ENCODE results near the gene SPIN1.

Gene SPIN1

DNA sequence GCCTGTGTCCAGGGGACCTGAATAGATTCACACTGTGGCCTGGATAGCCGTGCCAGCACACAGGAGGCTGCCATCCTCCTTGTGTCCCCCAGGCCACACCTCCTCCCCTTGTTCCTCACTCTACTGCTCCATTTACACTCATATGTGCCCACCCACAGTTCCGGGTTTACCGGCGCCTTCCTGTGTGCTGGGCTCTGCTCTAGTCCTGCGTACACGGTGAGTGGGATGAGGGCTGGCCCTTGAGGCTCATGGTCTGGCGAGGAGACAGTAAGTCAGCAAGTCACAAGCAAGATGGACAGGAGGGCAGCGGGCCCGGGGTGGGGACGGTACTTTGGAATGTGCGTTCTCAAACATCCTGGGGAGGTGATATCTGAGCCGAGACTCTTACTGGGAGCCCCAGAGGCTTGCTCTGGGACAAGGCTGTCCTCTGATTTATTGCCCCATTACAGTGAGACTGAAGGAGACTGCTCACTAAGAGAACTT, 114.3 kb downstream of the SPIN1 start:
- no peak for DNase-seq

DNA sequence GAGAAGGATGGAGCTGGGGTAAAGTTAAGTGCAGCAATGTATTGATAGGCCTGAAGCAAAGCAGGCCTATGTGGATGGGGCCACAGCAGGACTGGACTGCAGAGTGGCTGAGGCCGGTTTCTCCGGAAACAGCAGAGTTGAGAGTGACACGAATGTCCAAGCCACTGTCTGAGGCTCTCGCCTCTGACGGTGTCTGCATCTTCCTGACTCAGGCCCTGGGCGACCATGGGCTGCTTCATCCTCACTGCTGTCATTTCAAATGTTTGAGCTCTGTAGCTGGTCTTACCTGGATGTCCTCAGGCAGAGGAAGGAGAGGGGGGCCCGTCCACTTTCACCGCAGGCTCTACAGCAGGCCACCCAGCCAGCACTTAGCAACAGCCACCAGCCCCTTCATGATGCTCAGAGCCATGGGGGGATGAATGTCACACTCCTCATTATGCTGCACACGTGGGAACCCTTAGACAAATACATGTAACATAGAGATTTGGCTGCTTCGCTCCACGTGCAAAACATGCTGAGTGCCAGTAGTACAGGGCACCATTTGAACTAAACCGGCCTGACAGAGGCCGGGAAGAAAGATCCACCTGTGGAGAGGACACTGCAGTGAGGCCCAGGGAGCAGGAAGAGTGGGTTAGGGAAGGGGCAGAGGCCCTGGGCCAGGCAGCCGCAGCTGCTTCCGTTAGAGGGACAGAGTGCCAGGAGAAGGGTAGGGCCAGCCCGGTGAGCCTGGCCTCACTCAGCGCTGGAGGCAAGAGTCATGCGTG, 115.0 kb downstream of the SPIN1 start:
- no peak for DNase-seq

DNA sequence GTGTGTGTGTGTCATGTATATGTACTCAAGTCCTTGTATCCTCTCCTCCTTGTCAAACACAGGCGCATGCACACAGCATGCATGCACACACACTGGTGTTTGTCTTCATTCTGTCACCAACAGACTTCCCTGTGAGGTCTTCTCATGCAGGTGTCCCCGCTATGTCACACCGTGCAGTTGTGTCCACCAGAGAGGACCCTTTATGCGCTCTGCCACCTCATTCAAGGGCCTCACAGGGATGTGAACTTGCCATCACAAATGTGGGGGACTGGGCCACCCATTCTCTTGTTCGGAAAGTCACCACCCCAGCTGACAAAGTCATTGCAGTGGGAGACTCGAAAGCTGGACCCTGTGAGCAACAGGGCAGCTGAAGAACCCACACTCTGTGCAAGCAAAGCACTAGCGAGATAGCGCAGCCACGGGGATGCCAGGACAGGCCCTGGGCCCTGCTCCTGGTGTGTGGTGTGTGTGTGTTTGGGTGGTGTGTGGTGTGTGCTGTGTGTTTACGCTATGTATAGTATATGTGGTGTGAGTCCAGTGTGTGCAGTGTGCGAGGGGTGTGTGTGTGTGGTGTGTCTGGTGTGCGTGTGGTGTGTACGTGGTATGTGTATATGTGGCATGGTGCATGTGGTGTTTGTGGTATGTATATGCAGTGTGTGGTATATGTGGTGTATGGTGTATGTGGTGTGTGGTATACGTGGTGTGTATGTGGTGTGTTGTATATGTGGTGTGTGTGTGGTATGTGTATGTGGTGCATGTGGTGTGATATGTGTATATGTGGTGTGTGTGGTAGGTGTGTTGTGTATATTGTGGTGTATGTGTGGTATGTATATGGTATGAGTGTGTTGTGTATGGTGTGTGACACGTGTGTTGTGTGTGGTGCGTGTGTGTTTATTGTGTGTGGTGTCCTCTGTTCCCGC, 115.9 kb downstream of the SPIN1 start:
- no peak for DNase-seq

DNA sequence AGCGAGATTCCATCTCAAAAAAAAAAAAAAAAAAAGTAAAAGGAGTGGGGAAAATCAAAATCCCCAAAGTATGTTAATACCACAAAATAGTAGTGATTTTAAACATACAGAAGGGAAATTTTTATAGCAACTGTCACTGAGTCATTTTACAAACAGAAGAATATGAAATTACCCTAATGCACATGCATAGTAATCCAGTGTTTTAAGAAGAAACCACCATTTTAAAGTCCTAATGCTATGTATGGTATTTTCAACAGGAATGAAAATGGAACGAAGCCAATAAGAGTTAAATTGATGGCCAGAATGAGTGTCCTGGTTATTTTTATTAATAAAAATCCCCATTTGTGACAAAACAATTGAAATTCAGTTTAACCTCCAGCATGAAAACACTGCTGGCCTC, 120.1 kb downstream of the SPIN1 start:
- no peak for DNase-seq

DNA sequence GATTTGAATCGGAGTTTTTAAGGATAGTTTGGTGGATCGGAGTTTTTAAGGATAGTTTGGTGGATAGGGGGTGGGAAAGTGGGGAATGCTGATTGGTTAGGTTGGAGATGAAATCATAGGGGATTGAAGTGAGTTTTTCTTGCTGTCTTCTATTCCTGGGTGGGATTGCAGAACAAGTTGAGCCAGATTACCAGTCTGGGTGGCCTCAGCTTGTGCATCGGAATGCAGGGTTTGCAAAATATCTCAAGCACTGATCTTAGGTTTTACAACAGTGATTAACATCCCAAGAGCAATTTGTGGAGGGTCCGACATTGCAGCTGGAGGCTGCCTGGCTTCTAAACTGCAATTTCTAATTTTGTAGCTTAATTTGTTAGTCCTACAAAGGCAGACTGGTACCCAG, 123.7 kb downstream of the SPIN1 start:
- DNase-seq: no peak

DNA sequence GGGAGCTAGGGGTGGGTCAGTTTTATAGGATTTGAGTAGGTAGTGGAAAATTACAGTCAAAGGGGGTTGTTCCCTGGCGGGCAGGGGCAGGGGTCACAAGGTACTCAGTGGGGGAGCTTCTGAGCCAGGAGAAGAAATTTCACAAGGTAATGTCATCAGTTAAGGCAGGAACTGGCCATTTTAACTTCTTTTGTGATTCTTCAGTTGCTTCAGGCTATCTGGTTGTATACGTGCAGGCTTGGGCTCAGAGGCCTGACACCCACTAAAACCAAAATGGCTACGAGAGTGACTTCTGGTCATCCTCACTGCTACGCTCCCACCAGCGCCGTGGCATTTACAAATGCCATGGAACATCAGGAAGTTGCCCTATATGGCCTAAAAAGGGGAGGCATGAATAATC, 126.0 kb downstream of the SPIN1 start:
- DNase-seq: no peak

DNA sequence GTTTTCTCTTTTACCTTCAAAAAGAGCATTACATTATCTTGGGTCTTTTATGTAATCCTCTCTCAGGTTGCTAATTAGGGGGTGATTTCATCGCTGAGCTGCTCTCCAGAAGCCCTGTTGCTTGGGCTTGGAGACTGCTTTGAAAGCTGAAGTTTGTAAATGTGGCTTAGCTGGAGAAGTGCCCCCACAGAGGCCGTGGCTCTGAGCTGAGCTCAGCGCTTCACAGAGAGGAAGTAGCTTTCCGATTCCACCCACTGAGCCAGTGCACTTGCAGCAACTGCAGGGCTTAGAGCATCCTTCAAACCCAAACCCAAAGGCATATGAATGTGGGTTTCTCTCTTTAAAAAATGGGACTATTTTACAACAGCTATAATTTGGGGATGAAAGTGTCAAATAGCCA, 133.1 kb downstream of the SPIN1 start:
- no peak for DNase-seq

DNA sequence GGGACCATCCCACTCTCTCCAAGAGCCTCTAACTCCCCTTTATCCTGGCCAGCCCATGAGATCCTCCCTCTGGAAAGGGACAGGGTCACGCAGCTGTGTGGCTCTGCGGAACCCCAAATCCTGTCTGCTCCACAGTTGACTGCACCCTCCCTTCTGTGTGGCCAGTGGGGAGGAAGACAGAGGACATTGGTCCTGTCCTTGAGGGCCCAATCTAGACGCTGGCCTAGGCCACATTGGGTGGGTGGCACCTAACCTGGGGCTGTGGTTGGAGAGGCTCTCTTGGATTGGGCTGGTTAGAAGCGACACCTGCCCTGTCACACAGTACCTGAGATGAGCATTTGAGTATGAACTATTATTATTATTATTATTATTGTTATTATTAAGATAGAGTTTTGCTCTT, 134.1 kb downstream of the SPIN1 start:
- DNase-seq: no peak

DNA sequence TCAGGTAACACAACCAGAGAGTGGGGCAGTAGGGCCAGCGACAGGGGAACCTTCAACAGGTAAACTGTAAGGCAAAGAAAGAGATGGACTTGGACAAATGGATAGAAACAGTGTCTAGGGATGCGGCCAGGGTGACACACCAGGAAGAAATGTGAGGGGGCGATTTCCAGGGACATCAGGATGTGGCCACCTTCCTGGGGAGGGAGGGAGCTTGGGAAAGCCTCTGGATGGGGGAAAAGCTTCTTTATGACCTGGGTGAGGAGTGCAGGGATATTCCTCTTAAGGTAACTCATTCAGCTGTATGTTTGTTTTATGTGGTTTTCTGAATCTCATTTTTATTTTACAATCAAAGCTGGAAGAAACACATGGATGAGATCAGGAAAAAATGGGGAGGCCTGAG, 134.8 kb downstream of the SPIN1 start:
- no peak for DNase-seq

DNA sequence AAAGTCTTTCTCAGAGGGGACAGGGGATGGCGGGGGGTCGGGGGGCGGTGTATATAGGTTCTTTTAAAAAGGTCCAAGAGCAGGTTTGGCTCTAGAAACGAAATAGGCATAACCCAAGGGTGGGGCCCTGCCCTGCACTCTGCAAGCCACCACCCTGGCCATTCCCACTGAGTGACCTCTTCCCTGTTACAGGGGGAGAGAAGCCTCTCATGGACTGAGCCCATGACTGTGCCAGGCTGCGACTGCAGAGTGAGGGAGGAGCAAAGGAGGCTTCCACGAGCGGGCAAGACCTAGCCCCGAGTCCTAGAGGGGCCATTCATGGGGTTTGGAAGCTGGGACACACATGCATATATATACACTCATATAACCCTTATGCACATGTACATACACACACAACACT, 136.7 kb downstream of the SPIN1 start:
- no peak for DNase-seq

DNA sequence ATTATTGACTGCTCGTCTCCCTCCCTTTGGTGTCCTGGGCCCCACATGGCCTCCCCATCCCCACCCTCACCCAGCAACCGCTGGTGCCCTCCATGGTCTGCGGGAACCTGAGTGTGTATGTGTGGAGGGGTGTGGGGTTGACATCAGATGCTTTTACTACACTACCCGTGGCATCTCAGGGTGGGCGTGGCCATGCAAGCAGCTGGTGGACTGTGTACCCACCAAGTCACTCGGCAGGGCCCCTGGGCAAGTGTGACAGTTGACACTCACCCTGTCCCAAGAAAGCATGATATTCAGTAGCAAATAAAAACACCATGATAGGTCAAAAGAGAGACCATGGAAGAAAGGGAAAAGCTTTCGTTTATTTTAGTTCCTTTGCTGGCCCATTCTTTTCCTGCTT, 139.4 kb downstream of the SPIN1 start:
- no peak for DNase-seq

Measured in NCI-H526 treated with DMSO at 0.1 percent for 48 hours (cell line).